Skin of body (tissue), 2 donors: ENCODE measurements around the gene CCDC71. TPM values are rescaled to one million over a fixed set of nuclear protein-coding genes. Genes with fewer than 3 reads are reported as not detected.
A peak's percentile ranks its signal among the peaks of the same experiment; 100 is the strongest.

ENCODE experiments used
- DNase-seq: peaks from one replicate; lab custom pipeline; 2025; lab: John Stamatoyannopoulos, UW
- total RNA-seq: library from RNA; depleted of rRNA; stranded (reverse); fragments of >200 nt; gene quantifications from one replicate; pipeline ENCODE4 v1.2.3, GENCODE V29; 2014

Gene CCDC71
- 9.7 TPM for total RNA-seq

DNA sequence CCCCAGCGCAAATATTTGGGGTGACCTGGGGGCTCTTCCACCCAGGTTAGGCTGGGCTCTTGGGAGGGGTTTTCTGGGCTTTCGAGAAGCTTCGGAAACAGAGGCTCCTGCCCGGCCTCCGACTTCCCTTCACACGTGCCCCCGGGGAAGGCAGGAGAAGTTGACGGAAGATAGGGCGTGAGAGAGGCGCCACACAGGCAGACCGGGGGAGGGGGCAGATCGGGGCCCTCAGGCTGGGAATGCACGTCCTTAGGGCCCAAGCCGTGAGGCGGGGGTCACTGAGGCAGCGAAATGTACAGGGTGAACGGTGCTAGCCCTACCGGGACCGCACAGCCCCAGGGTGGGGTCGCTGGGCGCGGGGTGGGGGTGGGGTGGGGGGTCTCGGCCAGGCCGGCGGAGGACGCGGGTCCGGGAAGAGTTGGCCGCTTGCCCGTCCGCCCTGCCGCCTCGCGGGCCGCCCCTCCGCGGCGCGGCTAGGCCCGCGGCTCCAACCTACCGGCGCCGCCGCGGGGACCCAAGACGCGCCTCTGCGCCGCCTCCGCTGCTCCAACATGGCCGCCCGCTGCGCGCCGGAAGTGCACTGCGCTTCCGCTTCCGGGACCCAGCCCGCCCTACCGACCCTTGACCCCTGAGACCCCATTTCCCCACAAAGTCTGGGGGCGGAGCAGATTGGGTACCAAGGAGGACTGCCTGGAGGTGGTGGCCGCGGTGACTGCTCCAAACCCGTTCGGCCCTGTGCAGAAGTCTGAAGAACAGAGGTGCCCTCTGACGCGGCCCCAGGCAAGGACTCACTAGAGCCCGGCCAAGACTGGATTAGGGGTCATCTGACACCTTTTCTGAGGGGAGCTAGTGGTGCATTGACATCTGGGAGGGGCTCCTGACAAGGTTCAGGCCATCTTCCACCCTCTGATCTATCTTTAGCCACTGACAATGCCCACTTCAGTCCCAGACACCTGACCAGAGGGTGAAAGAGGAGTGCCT, at the start of gene CCDC71:
Gene CCDC71 (minus strand): TSS at position 561 of the 981 bp plus-strand sequence. CDS start 2,123 bp downstream, outside the sequence.
- peak; percentile 39 for DNase-seq

- DNase-seq = no peak
Measured at GRCh38 chr3:49213998-49214397, 47.9 kb upstream of the CCDC71 start.

DNA sequence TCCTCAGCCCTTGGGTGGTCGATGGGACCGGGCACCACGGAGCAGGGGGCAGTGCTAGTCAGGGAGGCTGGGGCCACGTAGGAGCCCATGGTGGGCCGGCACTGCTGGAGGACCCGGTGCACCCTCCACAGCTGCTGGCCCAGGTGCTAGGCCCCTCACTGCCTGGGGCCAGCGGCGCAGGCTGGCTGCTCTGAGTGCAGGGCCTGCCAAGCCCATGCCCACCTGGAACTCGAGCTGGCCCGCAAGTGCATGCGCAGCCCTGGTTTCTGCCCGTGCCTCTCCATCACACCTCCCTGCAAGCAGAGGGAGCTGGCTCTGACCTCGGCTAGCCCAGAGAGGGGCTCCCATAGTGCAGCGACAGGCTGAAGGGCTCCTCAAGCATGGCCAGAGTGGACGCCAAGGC, 47.4 kb upstream of the CCDC71 start:
- DNase-seq = no peak

DNA sequence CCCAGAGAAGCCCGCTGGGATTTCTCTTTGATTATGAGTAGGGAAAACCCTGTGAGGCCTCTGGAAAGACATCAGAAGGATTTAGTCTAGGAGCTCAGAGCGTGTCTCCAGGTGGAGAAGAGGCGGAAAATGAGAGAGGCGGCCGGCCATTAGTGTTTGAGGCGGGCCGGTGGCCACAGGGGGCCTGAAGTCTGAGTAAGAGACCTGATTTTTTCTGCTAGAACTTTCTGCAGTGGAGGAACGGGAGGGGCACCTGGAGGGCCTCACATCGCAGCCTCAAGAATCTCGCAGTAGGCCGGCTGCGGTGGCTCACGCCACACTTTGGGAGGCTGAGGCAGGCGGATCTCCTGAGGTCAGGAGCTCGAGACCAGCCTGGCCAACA, 33.8 kb upstream of the CCDC71 start:
- no peak for DNase-seq

DNA sequence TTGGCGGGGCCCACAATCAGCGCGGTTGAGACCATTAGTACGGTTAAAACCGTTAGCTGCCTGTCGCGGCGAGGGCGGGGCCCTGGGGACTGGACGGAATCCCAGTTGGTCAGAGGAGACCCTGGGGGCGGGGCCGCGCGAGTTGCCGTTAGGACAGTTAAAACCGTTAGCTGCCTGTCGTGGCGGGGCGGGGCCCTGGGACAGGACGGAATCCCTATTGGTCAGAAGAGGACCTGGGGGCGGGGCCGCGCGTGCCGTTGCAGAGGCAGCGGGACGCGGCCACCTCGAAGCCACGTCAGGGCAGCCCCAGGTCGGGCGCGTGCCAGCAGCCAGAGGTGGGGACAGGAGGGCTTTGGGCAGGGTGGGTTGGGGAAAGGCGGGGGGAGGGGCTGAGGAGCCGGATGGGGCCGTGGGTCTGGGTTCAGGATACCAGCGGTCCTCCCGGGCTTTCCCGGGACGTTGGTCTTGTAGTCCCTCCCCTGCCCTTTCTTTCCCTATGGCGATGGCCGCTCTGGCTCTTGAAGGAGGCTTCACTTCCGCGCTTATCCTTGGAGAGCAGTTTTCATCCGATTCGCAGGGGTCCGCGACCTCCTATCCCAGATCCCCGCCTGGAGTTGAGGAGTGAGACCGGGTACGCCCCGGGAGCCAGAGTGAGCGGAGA, 33.2 kb upstream of the CCDC71 start:
- DNase-seq = peak; percentile 58

- no peak for DNase-seq
Measured at GRCh38 chr3:49198611-49199230, 32.6 kb upstream of the CCDC71 start.

- DNase-seq = no peak
Measured at GRCh38 chr3:49198161-49198560, 32.0 kb upstream of the CCDC71 start.

- DNase-seq = no peak
Measured at GRCh38 chr3:49191741-49192140, 25.6 kb upstream of the CCDC71 start.

- no peak for DNase-seq
Measured at GRCh38 chr3:49183873-49184272, 17.7 kb upstream of the CCDC71 start.

DNA sequence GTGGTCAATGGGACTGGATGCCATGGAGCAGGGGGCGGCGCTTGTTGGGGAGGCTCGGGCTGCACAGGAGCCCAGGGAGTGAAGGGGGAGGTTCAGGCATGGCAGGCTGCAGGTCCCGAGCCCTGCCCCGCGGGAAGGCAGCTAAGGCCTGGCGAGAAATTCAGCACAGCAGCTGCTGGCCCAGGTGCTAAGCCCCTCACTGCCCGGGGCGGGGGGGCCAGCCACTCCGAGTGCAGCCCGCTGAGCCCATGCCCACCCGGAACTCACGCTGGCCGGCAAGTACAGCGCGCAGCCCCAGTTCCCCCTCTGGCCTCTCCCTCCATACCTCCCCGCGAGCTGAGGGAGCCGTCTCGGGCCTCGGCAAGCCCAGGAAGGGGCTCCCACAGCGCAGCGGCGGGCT, 16.6 kb upstream of the CCDC71 start:
- no peak for DNase-seq

DNA sequence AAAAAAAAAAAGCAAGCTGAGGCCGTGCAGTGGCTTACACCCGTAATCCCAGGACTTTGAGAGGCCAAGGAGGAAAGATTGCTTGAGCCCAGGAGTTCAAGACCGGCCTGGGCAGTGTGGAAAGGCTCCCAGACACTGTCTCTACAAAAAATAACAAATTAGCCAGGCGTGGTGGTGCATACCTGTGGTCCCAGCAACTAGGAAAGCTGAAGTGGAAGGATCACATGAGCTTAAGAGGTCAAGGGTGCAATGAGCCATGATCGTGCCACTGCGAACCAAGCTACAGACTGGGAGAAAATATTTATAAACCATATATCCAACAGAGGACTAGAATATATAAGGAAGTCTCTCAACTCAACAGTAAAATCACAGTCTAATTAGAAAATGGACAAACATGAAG, 15.2 kb upstream of the CCDC71 start:
- DNase-seq = no peak

DNA sequence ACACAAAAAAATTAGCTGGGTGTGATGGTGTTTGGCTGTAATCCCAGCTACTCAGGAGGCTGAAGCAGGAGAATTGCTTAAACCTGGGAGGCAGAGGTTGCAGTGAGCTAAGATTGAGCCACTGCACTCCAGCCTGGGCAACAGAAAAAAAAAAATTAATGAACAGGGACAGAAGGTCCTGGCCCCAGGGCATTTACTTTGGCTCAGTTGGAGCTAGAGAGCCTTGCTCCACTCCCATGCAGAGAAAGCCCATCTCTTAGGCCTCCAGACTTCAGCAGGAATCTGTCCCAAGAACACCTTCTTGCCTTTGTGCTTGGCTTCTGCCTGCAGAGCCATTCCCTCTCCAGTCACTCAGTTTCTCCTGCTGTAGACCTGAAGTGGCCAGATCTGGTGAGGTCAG, 14.0 kb upstream of the CCDC71 start:
- DNase-seq = no peak

- no peak for DNase-seq
Measured at GRCh38 chr3:49177073-49177472, 10.9 kb upstream of the CCDC71 start.

GRCh38 chr3:49175530-49175929, 9.4 kb upstream of the CCDC71 start:
- DNase-seq = no peak

DNA sequence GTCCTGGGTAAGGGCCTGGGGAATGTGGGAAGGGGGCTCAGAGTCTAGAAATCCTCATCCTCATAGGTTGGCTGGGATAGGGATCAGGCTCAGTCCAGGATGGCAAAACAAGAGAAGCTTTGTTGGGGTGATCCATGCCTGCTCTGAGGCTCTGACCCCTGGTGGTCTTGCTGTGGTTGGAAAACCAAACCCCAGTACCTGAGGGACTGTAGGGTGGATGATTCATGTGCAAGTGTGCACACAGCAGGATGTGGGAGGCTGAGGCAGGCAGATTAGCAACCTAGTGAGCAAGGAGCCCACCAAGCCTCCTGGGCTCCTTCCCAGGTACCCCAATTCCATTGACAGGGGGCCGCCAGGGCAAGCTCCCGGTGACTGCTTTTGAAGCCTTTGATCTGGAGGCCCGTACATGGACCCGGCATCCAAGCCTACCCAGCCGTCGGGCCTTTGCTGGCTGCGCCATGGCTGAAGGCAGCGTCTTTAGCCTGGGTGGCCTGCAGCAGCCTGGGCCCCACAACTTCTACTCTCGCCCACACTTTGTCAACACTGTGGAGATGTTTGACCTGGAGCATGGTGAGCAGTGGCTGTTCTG, 8.4 kb upstream of the CCDC71 start:
- DNase-seq = no peak

GRCh38 chr3:49173792-49174170, 7.7 kb upstream of the CCDC71 start:
- no peak for DNase-seq

- DNase-seq = peak; percentile 59
Measured at GRCh38 chr3:49173116-49173791, 7.1 kb upstream of the CCDC71 start.

DNA sequence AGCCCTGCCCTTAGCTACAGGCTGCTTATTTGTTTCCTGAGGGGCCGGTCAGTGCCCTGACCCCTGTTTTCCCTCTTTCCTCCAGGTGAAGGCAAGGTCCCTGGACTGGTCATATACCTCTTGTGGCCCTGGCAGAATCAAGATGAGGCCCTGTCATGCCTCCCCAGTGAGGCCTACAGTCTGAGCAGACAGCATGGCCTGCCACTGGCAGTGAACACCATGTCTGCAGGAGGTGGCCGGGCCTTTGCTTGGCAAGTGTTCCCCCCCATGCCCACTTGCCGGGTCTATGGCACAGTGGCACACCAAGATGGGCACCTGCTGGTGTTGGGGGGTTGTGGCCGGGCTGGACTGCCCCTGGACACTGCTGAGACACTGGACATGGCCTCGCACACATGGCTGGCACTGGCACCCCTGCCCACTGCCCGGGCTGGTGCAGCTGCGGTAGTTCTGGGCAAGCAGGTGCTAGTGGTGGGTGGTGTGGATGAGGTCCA, 6.5 kb upstream of the CCDC71 start:
- DNase-seq = no peak

DNA sequence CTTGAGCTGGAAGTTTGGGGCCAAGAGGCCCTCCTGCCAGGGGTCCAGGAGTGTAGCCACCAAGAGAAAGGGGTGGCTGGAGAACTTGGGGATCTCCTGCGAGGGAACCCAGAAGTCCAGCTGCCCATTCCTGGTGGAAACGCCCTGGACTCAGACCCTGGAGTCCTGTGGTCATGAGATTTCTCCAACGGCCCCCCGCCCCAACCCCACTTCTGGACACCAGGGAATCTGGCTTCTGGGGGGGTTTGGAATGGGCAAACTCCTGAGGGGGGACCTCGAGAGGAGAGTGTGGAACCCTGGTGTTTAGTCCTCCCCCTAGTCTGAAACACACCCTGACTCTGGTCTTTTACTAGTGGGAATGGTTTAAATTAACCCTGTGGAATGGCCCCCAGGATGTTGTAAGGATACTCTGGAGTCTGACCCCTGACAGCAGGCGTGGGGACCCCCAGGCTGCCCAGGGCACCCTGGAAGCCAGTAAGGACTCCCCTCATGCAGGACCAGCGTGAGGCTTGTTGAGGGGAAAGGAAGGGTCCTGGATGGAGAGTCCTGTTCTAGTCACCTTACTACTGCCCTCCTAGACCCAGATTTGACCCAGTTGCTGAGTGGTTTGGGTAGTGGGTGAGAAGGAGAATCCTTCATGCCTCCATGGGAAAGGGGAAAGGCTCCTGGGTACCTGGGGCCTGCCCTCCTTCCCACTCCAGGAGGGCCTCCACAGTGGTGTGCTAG, 5.8 kb upstream of the CCDC71 start:
- DNase-seq = no peak

DNA sequence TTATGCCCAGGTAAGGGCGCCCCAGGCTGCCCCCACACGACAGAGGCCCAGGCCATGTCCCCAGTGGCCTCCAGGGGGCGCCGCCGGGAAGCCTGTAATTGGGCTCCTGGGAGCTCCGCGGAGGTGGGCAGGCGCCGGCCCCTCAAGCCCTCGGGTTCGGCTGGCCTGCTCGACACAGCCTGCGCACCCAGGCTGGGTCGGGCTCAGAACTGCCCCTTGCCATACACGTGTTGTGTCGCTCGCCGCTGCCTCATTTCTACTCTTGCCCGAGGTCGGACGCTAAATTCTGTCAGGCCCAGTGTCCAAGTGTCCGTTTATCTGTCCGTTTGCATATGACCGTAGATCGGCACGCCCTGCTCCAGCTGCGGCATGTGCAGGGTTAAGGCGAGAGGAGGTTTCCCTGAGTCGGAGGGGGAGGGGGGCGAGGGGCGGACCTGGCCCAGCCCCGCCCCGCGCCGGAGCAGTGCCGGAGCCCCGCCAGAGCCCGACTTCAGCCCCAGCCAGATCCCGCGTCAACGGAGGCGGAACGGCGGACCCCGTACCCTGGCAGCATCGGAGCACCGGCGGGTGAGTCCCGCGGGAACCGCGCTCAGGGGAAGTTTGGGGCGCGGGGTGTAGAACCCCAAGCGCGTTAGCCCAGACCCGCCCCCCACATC, 5.1 kb upstream of the CCDC71 start, which contains the start of gene KLHDC8B:
Gene KLHDC8B (plus strand): TSS at position 480 of the 656 bp plus-strand sequence. CDS start 1,172 bp downstream, outside the sequence.
- DNase-seq = peak; percentile 74
